Measurements from ENCODE around the gene SUGP2.
A peak's percentile ranks its signal among the peaks of the same experiment; 100 is the strongest.
"Not testable (repeated sequence)": the region's sequence is repeated elsewhere in the genome, so short reads cannot be mapped to it uniquely, and the experiment has no call there.

SUGP2 gene

GRCh38 chr19:18969931-18970659, 63.2 kb downstream of the SUGP2 start:
- H3K9me3 Mint-ChIP-seq, result no peaks in the 10 kb centered on the region
- H3K27me3 Mint-ChIP-seq, result peaks cover 33% of the 10 kb centered on the region
- no peaks in the 10 kb centered on the region for H3K36me3 Mint-ChIP-seq
- no peak overlapping the region for H3K4me3 Mint-ChIP-seq
- ATAC-seq, result no peak
- H3K4me1 Mint-ChIP-seq, result no peaks in the 10 kb centered on the region
- no peak overlapping the region for H3K27ac Mint-ChIP-seq

- H3K27ac Mint-ChIP-seq, result no peak overlapping the region
- no peaks in the 10 kb centered on the region for H3K9me3 Mint-ChIP-seq
- H3K4me1 Mint-ChIP-seq, result no peaks in the 10 kb centered on the region
- ATAC-seq, result no peak
- H3K36me3 Mint-ChIP-seq, result no peaks in the 10 kb centered on the region
- H3K4me3 Mint-ChIP-seq, result no peak overlapping the region
- peaks cover 33% of the 10 kb centered on the region for H3K27me3 Mint-ChIP-seq
Measured at GRCh38 chr19:18967358-18968146, 65.8 kb downstream of the SUGP2 start.

- no peak for ATAC-seq
- Mint-ChIP-seq H3K36me3 (no peaks in the 10 kb centered on the region), H3K4me3 (no peak overlapping the region), H3K27ac (no peak overlapping the region), H3K4me1 (peaks cover 12% of the 10 kb centered on the region), H3K9me3 (no peaks in the 10 kb centered on the region), H3K27me3 (peaks cover 45% of the 10 kb centered on the region)
Measured at GRCh38 chr19:18966307-18966706, 67.0 kb downstream of the SUGP2 start.

- Mint-ChIP-seq H3K27ac (no peak overlapping the region), H3K36me3 (no peaks in the 10 kb centered on the region), H3K4me1 (peaks cover 14% of the 10 kb centered on the region), H3K9me3 (no peaks in the 10 kb centered on the region), H3K4me3 (no peak overlapping the region), H3K27me3 (peaks cover 36% of the 10 kb centered on the region)
- no peak for ATAC-seq
Measured at GRCh38 chr19:18964121-18964520, 69.2 kb downstream of the SUGP2 start.

GRCh38 chr19:18961767-18962620, 71.3 kb downstream of the SUGP2 start:
- Mint-ChIP-seq H3K27me3 (peaks cover 26% of the 10 kb centered on the region), H3K9me3 (no peaks in the 10 kb centered on the region), H3K4me1 (peaks cover 14% of the 10 kb centered on the region), H3K36me3 (no peaks in the 10 kb centered on the region), H3K27ac (no peak overlapping the region), H3K4me3 (no peak overlapping the region)
- no peak for ATAC-seq

GRCh38 chr19:18960370-18960769, 72.9 kb downstream of the SUGP2 start:
- no peak for ATAC-seq
- no peak overlapping the region for H3K27ac Mint-ChIP-seq
- H3K36me3 Mint-ChIP-seq, result no peaks in the 10 kb centered on the region
- peaks cover 14% of the 10 kb centered on the region for H3K4me1 Mint-ChIP-seq
- H3K27me3 Mint-ChIP-seq, result peaks cover 26% of the 10 kb centered on the region
- H3K9me3 Mint-ChIP-seq, result no peaks in the 10 kb centered on the region
- no peak overlapping the region for H3K4me3 Mint-ChIP-seq

- Mint-ChIP-seq H3K27me3 (no peaks in the 10 kb centered on the region), H3K4me1 (no peaks in the 10 kb centered on the region), H3K9me3 (peaks cover 14% of the 10 kb centered on the region), H3K36me3 (no peaks in the 10 kb centered on the region), H3K4me3 (no peak overlapping the region), H3K27ac (no peak overlapping the region)
- no peak for ATAC-seq
Measured at GRCh38 chr19:18955042-18955441, 78.3 kb downstream of the SUGP2 start.

- H3K4me3 Mint-ChIP-seq, result no peak overlapping the region
- H3K36me3 Mint-ChIP-seq, result no peaks in the 10 kb centered on the region
- peaks cover 1% of the 10 kb centered on the region for H3K4me1 Mint-ChIP-seq
- no peak for ATAC-seq
- peaks cover 14% of the 10 kb centered on the region for H3K9me3 Mint-ChIP-seq
- H3K27ac Mint-ChIP-seq, result no peak overlapping the region
- H3K27me3 Mint-ChIP-seq, result no peaks in the 10 kb centered on the region
Measured at GRCh38 chr19:18954094-18954493, 79.2 kb downstream of the SUGP2 start.

- not testable (repeated sequence) for H3K36me3 Mint-ChIP-seq, H3K27ac Mint-ChIP-seq, ATAC-seq, H3K4me3 Mint-ChIP-seq, H3K27me3 Mint-ChIP-seq
- Mint-ChIP-seq H3K9me3 (peaks cover 14% of the 10 kb centered on the region), H3K4me1 (peaks cover 15% of the 10 kb centered on the region)
Measured at GRCh38 chr19:18952364-18953003, 80.8 kb downstream of the SUGP2 start.

GRCh38 chr19:18951721-18952281, 81.5 kb downstream of the SUGP2 start:
- no peak for ATAC-seq
- Mint-ChIP-seq H3K4me1 (peaks cover 20% of the 10 kb centered on the region), H3K36me3 (no peaks in the 10 kb centered on the region), H3K27me3 (no peaks in the 10 kb centered on the region), H3K27ac (no peak overlapping the region), H3K9me3 (peaks cover 14% of the 10 kb centered on the region), H3K4me3 (no peak overlapping the region)

GRCh38 chr19:18949858-18950257, 83.5 kb downstream of the SUGP2 start:
- H3K27me3 Mint-ChIP-seq, result no peaks in the 10 kb centered on the region
- H3K9me3 Mint-ChIP-seq, result peaks cover 9% of the 10 kb centered on the region
- H3K4me3 Mint-ChIP-seq, result no peak overlapping the region
- peaks cover 34% of the 10 kb centered on the region for H3K4me1 Mint-ChIP-seq
- H3K36me3 Mint-ChIP-seq, result no peaks in the 10 kb centered on the region
- ATAC-seq, result no peak
- H3K27ac Mint-ChIP-seq, result no peak overlapping the region

GRCh38 chr19:18948976-18949356, 84.4 kb downstream of the SUGP2 start:
- Mint-ChIP-seq H3K36me3 (no peaks in the 10 kb centered on the region), H3K27ac (peak overlapping the region; percentile 60), H3K4me3 (no peak overlapping the region), H3K4me1 (peaks cover 39% of the 10 kb centered on the region), H3K27me3 (no peaks in the 10 kb centered on the region), H3K9me3 (peaks cover under 1% of the 10 kb centered on the region)
- ATAC-seq, result no peak

GRCh38 chr19:18948075-18948975, 85.0 kb downstream of the SUGP2 start:
- Mint-ChIP-seq H3K4me3 (no peak overlapping the region), H3K4me1 (peaks cover 39% of the 10 kb centered on the region), H3K9me3 (no peaks in the 10 kb centered on the region), H3K36me3 (no peaks in the 10 kb centered on the region), H3K27ac (peak overlapping the region; percentile 60), H3K27me3 (no peaks in the 10 kb centered on the region)
- ATAC-seq, result no peak

- peak; percentile 67 for ATAC-seq
- Mint-ChIP-seq H3K4me1 (peaks cover 45% of the 10 kb centered on the region), H3K9me3 (no peaks in the 10 kb centered on the region), H3K27me3 (peaks cover 7% of the 10 kb centered on the region), H3K36me3 (no peaks in the 10 kb centered on the region), H3K4me3 (peak overlapping the region; percentile 20), H3K27ac (peak overlapping the region; percentile 61)
Measured at GRCh38 chr19:18946918-18947317, 86.4 kb downstream of the SUGP2 start.

All from stimulated activated memory B cell treated with anti-CD40 and anti-IgM and Interleukin-4, amounts not matched to agents 10 μg/mL and 1 μg/mL and 100 μg/mL, for 72 hours (primary cell).